CD14-positive monocyte (primary cell): Measurements from ENCODE around the gene SGPL1. TPM values are rescaled to one million over a fixed set of nuclear protein-coding genes. Genes with fewer than 3 reads are reported as not detected.

ENCODE experiments used
- DNase-seq, 3 donors: peaks; one replicate each; pipeline ENCODE4 v3.0.0-alpha.2; 2011 to 2022
- H2AFZ ChIP-seq: 2 replicates; pipeline ENCODE4 v1.6.0; 2012; ENCODE audit warnings: mild to moderate bottlenecking, low read depth, low read length, inconsistent platforms; ENCODE audit not compliant: insufficient read depth, poor library complexity, severe bottlenecking
- H3K27ac ChIP-seq, 2 donors: 1 replicate in 1 of 2; 2 replicates in 1 of 2; pipeline ENCODE4 v1.5.1; 2012 to 2013; ENCODE audit warnings: low read length in 2 of 2, control low read depth in 1 of 2, inconsistent platforms in 1 of 2, low read depth in 1 of 2, mild to moderate bottlenecking in 1 of 2
- H3K27me3 ChIP-seq, 2 donors: one replicate each; pipeline versions ENCODE4 v1.6.0 to v1.6.1; 2011 to 2013; ENCODE audit warnings: low read length in 2 of 2; ENCODE audit not compliant: control insufficient read depth in 2 of 2, insufficient read depth in 2 of 2
- H3K36me3 ChIP-seq, 2 donors: replicated peaks in 1 of 2; 1 replicate in 1 of 2; 2 replicates in 1 of 2; pipeline versions ENCODE4 v1.5.1 to v1.6.1; 2012 to 2013; ENCODE audit warnings: low read length in 2 of 2, control low read depth in 1 of 2, inconsistent platforms in 1 of 2, mild to moderate bottlenecking in 1 of 2; ENCODE audit not compliant: insufficient read depth in 2 of 2, control insufficient read depth in 1 of 2
- H3K4me1 ChIP-seq, 2 donors: 1 replicate in 1 of 2; 2 replicates in 1 of 2; pipeline versions ENCODE4 v1.5.1 to v1.6.1; 2012 to 2013; ENCODE audit warnings: low read length in 2 of 2, control low read depth in 1 of 2, inconsistent platforms in 1 of 2, mild to moderate bottlenecking in 1 of 2, moderate library complexity in 1 of 2; ENCODE audit not compliant: insufficient read depth in 2 of 2, control insufficient read depth in 1 of 2
- H3K4me2 ChIP-seq: replicated peaks from 2 replicates; pipeline ENCODE3; 2012; ENCODE audit warnings: low read length, moderate library complexity, mild to moderate bottlenecking; ENCODE audit not compliant: poor library complexity, severe bottlenecking; ENCODE audit errors: extremely low read depth
- H3K4me3 ChIP-seq, 3 experiments: fragments of 200-600 bp in 1 of 3; sonication (generic) in 1 of 3; replicated peaks in 1 of 3; 1 replicate in 2 of 3; 2 replicates in 1 of 3; pipeline ENCODE4 v1.5.1; 2011 to 2013; ENCODE audit warnings: low read length in 3 of 3, mild to moderate bottlenecking in 3 of 3, control low read depth in 2 of 3, low read depth in 2 of 3, inconsistent platforms in 1 of 3, moderate library complexity in 1 of 3
- H3K79me2 ChIP-seq: 2 replicates; pipeline ENCODE4 v1.6.0; 2012; ENCODE audit warnings: mild to moderate bottlenecking, control low read depth, inconsistent platforms, low read length, moderate library complexity; ENCODE audit not compliant: insufficient read depth
- H3K9ac ChIP-seq: 2 replicates; pipeline ENCODE4 v1.6.0; 2017; ENCODE audit warnings: low read length, mild to moderate bottlenecking; ENCODE audit not compliant: insufficient read depth, poor library complexity, severe bottlenecking
- H3K9me3 ChIP-seq, 2 donors: replicated peaks in 1 of 2; 1 replicate in 1 of 2; 2 replicates in 1 of 2; pipeline versions ENCODE4 v1.5.1 to v1.6.1; 2012 to 2013; ENCODE audit warnings: low read length in 2 of 2, control low read depth in 1 of 2; ENCODE audit not compliant: control insufficient read depth in 1 of 2, insufficient read depth in 1 of 2
- H4K20me1 ChIP-seq: 2 replicates; pipeline ENCODE4 v1.6.0; 2012; ENCODE audit warnings: mild to moderate bottlenecking, low read length, control low read depth, moderate library complexity; ENCODE audit not compliant: insufficient read depth
- H3K27ac Mint-ChIP-seq, 7 donors: one replicate each; pipeline ENCODE4 v1.8.0; 2020; ENCODE audit warnings: mild to moderate bottlenecking in 7 of 7, mixed read lengths in 7 of 7, moderate library complexity in 6 of 7, inconsistent platforms in 2 of 7
- H3K27me3 Mint-ChIP-seq, 3 donors: one replicate each; pipeline ENCODE4 v1.8.0; 2021 to 2022; ENCODE audit warnings: low read depth in 3 of 3, mild to moderate bottlenecking in 3 of 3, mixed read lengths in 3 of 3, moderate library complexity in 3 of 3, inconsistent platforms in 1 of 3
- H3K36me3 Mint-ChIP-seq, 2 donors: one replicate each; pipeline ENCODE4 v1.8.0; 2020; ENCODE audit warnings: mixed read lengths in 2 of 2, inconsistent platforms in 1 of 2, mild to moderate bottlenecking in 1 of 2
- H3K4me1 Mint-ChIP-seq: one replicate; pipeline ENCODE4 v1.8.0; 2020; ENCODE audit warnings: mild to moderate bottlenecking, mixed read lengths
- H3K4me3 Mint-ChIP-seq, 2 donors: one replicate each; pipeline ENCODE4 v1.8.0; 2020; ENCODE audit warnings: mild to moderate bottlenecking in 2 of 2, mixed read lengths in 2 of 2, moderate library complexity in 1 of 2
- H3K9me3 Mint-ChIP-seq, 7 donors: one replicate each; pipeline ENCODE4 v1.8.0; 2020 to 2022; ENCODE audit warnings: mixed read lengths in 7 of 7, mild to moderate bottlenecking in 6 of 7, moderate library complexity in 6 of 7, inconsistent platforms in 2 of 7
- WGBS: methylation state at CpG from one replicate; pipeline ENCODE4 v1.1.5; 2013; ENCODE audit warnings: missing lambda C conversion rate; ENCODE audit not compliant: insufficient coverage; 5-methylcytosine and 5-hydroxymethylcytosine counted together
- intact Hi-C, 2 donors: fragments of 100-400 bp; cut with micrococcal nuclease; formaldehyde crosslinking; loops; one replicate each; pipeline versions ENCODE4 v1.15.0 to v1.15.1; 2023
- polyA plus RNA-seq, 3 donors: library from polyadenylated mRNA; depleted of rRNA in 1 of 3; unstranded in 2 of 3; stranded (reverse) in 1 of 3; fragments of 300-500 nt in 2 of 3; fragments of >200 nt in 1 of 3; fragmentation: Illumina TruSeq in 2 of 3; gene quantifications; 1 replicate in 2 of 3; 2 replicates in 1 of 3; pipeline ENCODE4 v1.2.3, GENCODE V29; 2012 to 2021
- TF ChIP-seq, protein P1 (sequence below): fragments of 200-600 bp; IDR thresholded peaks from one replicate; pipeline ENCODE4 v1.8.0; 2022; ENCODE audit warnings: antibody characterized with exemption, mild to moderate bottlenecking

Gene SGPL1
- polyA plus RNA-seq, 3 donors, result 16.6 to 26.8 (median 26.1) TPM

GRCh38 chr10:70907637-70908405 is 92.1 kb downstream of the SGPL1 start:
- Histone ChIP-seq H3K4me2 (no peak overlapping the region), H3K27me3 (no peaks in the 10 kb centered on the region), H3K9me3 (peaks cover 0 to 9% of the 10 kb centered on the region in 2 donors), H3K27ac (no peak overlapping the region), H4K20me1 (no peaks in the 10 kb centered on the region), H2AFZ (no peak overlapping the region), H3K36me3 (no peaks in the 10 kb centered on the region), H3K79me2 (no peaks in the 10 kb centered on the region), H3K9ac (no peak overlapping the region), H3K4me3 (no peak overlapping the region), H3K4me1 (no peaks in the 10 kb centered on the region)
- H3K36me3 Mint-ChIP-seq, result no peaks in the 10 kb centered on the region
- H3K27ac Mint-ChIP-seq, result no peak overlapping the region
- no peak for DNase-seq
- no peaks in the 10 kb centered on the region for H3K4me1 Mint-ChIP-seq
- intact Hi-C loops, result no loop called here
- 93% methylated on average over 3 of the region's 16 CpGs for WGBS
- H3K4me3 Mint-ChIP-seq, result no peak overlapping the region
- TF ChIP-seq, protein P1, sequence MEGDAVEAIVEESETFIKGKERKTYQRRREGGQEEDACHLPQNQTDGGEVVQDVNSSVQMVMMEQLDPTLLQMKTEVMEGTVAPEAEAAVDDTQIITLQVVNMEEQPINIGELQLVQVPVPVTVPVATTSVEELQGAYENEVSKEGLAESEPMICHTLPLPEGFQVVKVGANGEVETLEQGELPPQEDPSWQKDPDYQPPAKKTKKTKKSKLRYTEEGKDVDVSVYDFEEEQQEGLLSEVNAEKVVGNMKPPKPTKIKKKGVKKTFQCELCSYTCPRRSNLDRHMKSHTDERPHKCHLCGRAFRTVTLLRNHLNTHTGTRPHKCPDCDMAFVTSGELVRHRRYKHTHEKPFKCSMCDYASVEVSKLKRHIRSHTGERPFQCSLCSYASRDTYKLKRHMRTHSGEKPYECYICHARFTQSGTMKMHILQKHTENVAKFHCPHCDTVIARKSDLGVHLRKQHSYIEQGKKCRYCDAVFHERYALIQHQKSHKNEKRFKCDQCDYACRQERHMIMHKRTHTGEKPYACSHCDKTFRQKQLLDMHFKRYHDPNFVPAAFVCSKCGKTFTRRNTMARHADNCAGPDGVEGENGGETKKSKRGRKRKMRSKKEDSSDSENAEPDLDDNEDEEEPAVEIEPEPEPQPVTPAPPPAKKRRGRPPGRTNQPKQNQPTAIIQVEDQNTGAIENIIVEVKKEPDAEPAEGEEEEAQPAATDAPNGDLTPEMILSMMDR, result no peak
- H3K9me3 Mint-ChIP-seq, result peaks cover 2 to 10% (median 5%) of the 10 kb centered on the region in 7 donors
- H3K27me3 Mint-ChIP-seq, result peaks cover 5 to 13% (median 7%) of the 10 kb centered on the region in 3 donors

- no peak overlapping the region for H3K27ac ChIP-seq
- 92% methylated on average over 9 of the region's 12 CpGs for WGBS
- no peaks in the 10 kb centered on the region for H3K27me3 ChIP-seq
- H3K36me3 ChIP-seq, result no peaks in the 10 kb centered on the region
- H3K9ac ChIP-seq, result no peak overlapping the region
- H2AFZ ChIP-seq, result no peak overlapping the region
- H3K4me3 ChIP-seq, result no peak overlapping the region
- no peaks in the 10 kb centered on the region for H3K79me2 ChIP-seq
- H3K27me3 Mint-ChIP-seq, result peaks cover 6 to 10% (median 7%) of the 10 kb centered on the region in 3 donors
- TF ChIP-seq, protein P1, result no peak
- H3K4me3 Mint-ChIP-seq, result no peak overlapping the region
- no peaks in the 10 kb centered on the region for H3K4me1 ChIP-seq
- H3K36me3 Mint-ChIP-seq, result no peaks in the 10 kb centered on the region
- no peaks in the 10 kb centered on the region for H4K20me1 ChIP-seq
- peaks cover 0 to 9% of the 10 kb centered on the region in 2 donors for H3K9me3 ChIP-seq
- DNase-seq, result no peak
- no peak overlapping the region for H3K4me2 ChIP-seq
- no peak overlapping the region for H3K27ac Mint-ChIP-seq
- intact Hi-C loops, result no loop called here
- peaks cover 2 to 10% (median 5%) of the 10 kb centered on the region in 7 donors for H3K9me3 Mint-ChIP-seq
- H3K4me1 Mint-ChIP-seq, result peaks cover 4% of the 10 kb centered on the region
Measured at GRCh38 chr10:70908406-70909296, 92.9 kb downstream of the SGPL1 start.
